Erythroblast (primary cell): ENCODE data around the gene CELA2A.
"Not testable (repeated sequence)": the region's sequence is repeated elsewhere in the genome, so short reads cannot be mapped to it uniquely, and the experiment has no call there.

Experiments used
- GATA1 ChIP-seq: IDR thresholded peaks from 2 replicates; pipeline ENCODE4 v1.6.1; 2011; ENCODE audit warnings: low read depth, mild to moderate bottlenecking, control low read depth, low read length, moderate library complexity
- POLR2A ChIP-seq: IDR thresholded peaks from 2 replicates; pipeline ENCODE4 v1.6.1; 2011; ENCODE audit warnings: mild to moderate bottlenecking, low read length

GRCh38 chr1:15486844-15487610 is 30.5 kb downstream of the CELA2A start:
- not testable (repeated sequence) for TF ChIP-seq POLR2A, GATA1
